SU-DHL-6 (cell line): ENCODE measurements around the gene MAP3K20.
A peak's percentile ranks its signal among the peaks of the same experiment; 100 is the strongest.
"Not testable (repeated sequence)": the region's sequence is repeated elsewhere in the genome, so short reads cannot be mapped to it uniquely, and the experiment has no call there.

Source experiments
- H2AFZ ChIP-seq: fragments of 200-600 bp; sonication (generic); 2 replicates; pipeline ENCODE4 v1.6.1; 2014; ENCODE audit warnings: low read depth, mild to moderate bottlenecking, moderate library complexity, mixed read lengths, antibody characterized with exemption, low read length; ENCODE audit not compliant: severe bottlenecking
- H3F3A ChIP-seq: fragments of 200-600 bp; shearing (Covaris generic); 2 replicates; pipeline ENCODE4 v1.6.0; 2016; ENCODE audit warnings: antibody characterized with exemption, mild to moderate bottlenecking; ENCODE audit not compliant: insufficient read depth
- H3K27ac ChIP-seq: fragments of 200-600 bp; sonication (generic); 2 replicates; pipeline ENCODE4 v1.5.1; 2016; ENCODE audit warnings: low read depth, mild to moderate bottlenecking, low read length, moderate library complexity, mixed read lengths
- H3K27me3 ChIP-seq: fragments of 200-600 bp; sonication (generic), shearing (Covaris generic); 2 replicates; pipeline ENCODE4 v1.6.0; 2014; ENCODE audit warnings: mild to moderate bottlenecking, low read length
- H3K36me3 ChIP-seq: fragments of 200-600 bp; sonication (generic); 2 replicates; pipeline ENCODE4 v1.6.1; 2014; ENCODE audit warnings: mild to moderate bottlenecking, low read length, mixed read lengths
- H3K4me2 ChIP-seq: fragments of 300-600, 200-600 bp; shearing (Covaris generic), sonication (generic); 2 replicates; pipeline ENCODE4 v1.6.0; 2014; ENCODE audit warnings: low read length, low read depth, mild to moderate bottlenecking; ENCODE audit not compliant: poor library complexity, severe bottlenecking
- H3K4me3 ChIP-seq: fragments of 200-600 bp; sonication (generic); 2 replicates; pipeline ENCODE4 v1.5.1; 2014; ENCODE audit warnings: antibody characterized with exemption, low read length, mild to moderate bottlenecking, mixed read lengths; ENCODE audit not compliant: insufficient read depth, poor library complexity, severe bottlenecking
- H3K79me2 ChIP-seq: fragments of 200-600 bp; sonication (generic); 2 replicates; pipeline ENCODE4 v1.6.1; 2014; ENCODE audit warnings: mild to moderate bottlenecking, low read length, moderate library complexity; ENCODE audit not compliant: insufficient read depth
- H3K9ac ChIP-seq: fragments of 200-600 bp; sonication (generic); 2 replicates; pipeline ENCODE4 v1.7.0; 2014; ENCODE audit warnings: mild to moderate bottlenecking, low read length
- H3K9me2 ChIP-seq: fragments of 200-600 bp; sonication (generic); replicated peaks from 2 replicates; pipeline ENCODE4 v1.6.1; 2014; ENCODE audit warnings: low read length; ENCODE audit not compliant: insufficient read depth
- H3K9me3 ChIP-seq: fragments of 200-600 bp; sonication (generic); 2 replicates; pipeline ENCODE4 v1.6.1; 2014; ENCODE audit warnings: low read length, mixed read lengths; ENCODE audit not compliant: insufficient read depth
- H4K20me1 ChIP-seq: fragments of 200-600 bp; sonication (generic); 2 replicates; pipeline ENCODE4 v1.6.1; 2014; ENCODE audit warnings: low read depth, mild to moderate bottlenecking, antibody characterized with exemption, low read length, moderate library complexity, mixed read lengths
- CTCF ChIP-seq: fragments of 200-600 bp; sonication (generic); IDR thresholded peaks from one replicate; pipeline ENCODE4 v1.5.1; 2017; ENCODE audit warnings: antibody characterized with exemption, mild to moderate bottlenecking, low read length, moderate library complexity; ENCODE audit not compliant: insufficient read depth, poor library complexity, severe bottlenecking
- EZH2phosphoT487 ChIP-seq: fragments of 200-600 bp; sonication (generic), shearing (Covaris generic); conservative IDR thresholded peaks from 2 replicates; pipeline ENCODE4 v1.6.1; 2018; ENCODE audit warnings: mild to moderate bottlenecking, antibody characterized with exemption, low read length, moderate library complexity, mixed read lengths

Gene MAP3K20

DNA sequence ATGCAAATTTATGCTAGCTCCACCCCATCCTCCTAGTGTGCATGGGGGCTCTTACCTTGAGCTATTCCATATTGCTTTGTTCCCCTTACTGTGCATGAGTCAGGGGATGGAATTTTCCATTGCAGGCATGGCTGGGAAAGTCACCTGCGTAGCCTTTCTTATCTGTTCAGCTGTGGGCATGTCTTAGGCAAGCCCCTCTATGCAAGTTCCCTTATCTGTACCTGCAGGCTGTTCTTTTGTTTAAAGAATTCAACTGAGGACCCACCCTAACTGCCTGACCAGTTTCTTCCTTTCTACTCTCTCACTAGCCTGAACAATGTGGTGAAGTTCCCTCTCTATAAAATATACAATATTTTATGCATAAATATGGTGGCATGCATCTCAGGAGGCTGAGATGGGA is 224.8 kb downstream of the MAP3K20 start:
- Histone ChIP-seq H3K27ac (no peak overlapping the region), H3K9me3 (peaks cover 6% of the 10 kb centered on the region; the same call in 1 of the 2 replicates), H3K4me3 (no peak overlapping the region), H3K9me2 (no peaks in the 10 kb centered on the region), H4K20me1 (no peaks in the 10 kb centered on the region), H3K79me2 (no peaks in the 10 kb centered on the region), H3K27me3 (no peaks in the 10 kb centered on the region), H2AFZ (no peak overlapping the region), H3K4me2 (no peak overlapping the region), H3K9ac (no peak overlapping the region), H3K36me3 (no peaks in the 10 kb centered on the region; the same call in 1 of the 2 replicates), H3F3A (no peaks in the 10 kb centered on the region)
- no peak for TF ChIP-seq CTCF
- no peak for TF ChIP-seq EZH2phosphoT487

GRCh38 chr2:173301549-173301948 is 225.9 kb downstream of the MAP3K20 start:
- not testable (repeated sequence) for H3K4me2 ChIP-seq, H3K27ac ChIP-seq, H2AFZ ChIP-seq, H3K9ac ChIP-seq, H3K9me3 ChIP-seq, H3K27me3 ChIP-seq, H3F3A ChIP-seq, H3K36me3 ChIP-seq, H3K4me3 ChIP-seq, H3K79me2 ChIP-seq, H3K9me2 ChIP-seq, H4K20me1 ChIP-seq

DNA sequence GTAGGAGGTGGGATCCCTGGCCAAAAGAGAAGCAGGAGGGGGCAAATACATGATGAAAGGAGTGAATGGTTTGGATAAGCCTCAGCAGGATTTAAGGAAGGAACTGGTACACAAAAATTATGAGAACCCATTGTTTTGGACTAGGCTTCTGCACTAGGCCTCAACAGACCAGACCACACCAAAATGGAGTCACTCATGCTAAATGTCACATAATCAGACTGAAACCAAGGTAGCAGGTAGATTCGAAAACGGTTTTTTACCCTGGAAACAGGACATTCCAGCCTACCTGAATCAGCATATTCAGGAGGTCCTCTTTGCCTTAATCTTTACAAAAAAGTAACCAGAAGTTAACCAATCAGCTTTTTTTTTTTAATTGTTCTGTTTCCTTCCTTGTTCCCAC is 229.7 kb downstream of the MAP3K20 start:
- H3K79me2 ChIP-seq: no peaks in the 10 kb centered on the region
- TF ChIP-seq EZH2phosphoT487: no peak
- no peak for TF ChIP-seq CTCF
- H3K9me3 ChIP-seq: no peaks in the 10 kb centered on the region
- no peak overlapping the region for H2AFZ ChIP-seq
- no peak overlapping the region for H3K27ac ChIP-seq
- H3K4me3 ChIP-seq: no peak overlapping the region
- no peak overlapping the region for H3K4me2 ChIP-seq
- H3K9me2 ChIP-seq: no peaks in the 10 kb centered on the region
- H3F3A ChIP-seq: no peaks in the 10 kb centered on the region
- H3K36me3 ChIP-seq: no peaks in the 10 kb centered on the region
- no peak overlapping the region for H3K9ac ChIP-seq
- no peaks in the 10 kb centered on the region for H3K27me3 ChIP-seq
- H4K20me1 ChIP-seq: no peaks in the 10 kb centered on the region

DNA sequence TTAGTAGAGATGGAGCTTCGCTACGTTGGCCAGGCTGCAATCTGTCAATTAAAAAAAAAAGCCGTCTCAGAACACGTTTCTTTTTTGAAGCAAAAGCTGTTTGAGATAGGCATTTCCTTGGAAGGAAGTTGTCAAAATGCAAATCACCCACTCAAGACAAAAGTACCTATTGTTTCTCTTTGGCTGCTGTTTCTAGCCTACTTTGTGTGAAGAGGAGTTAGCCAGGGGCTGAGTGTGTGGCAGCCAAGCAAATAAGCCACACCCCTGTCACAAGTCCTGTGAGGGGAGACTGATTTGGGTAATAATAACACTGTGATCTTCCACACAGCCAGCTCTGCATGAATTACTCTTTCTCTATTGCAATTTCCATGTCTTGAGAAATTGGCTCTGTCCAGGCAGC is 231.6 kb downstream of the MAP3K20 start:
- no peaks in the 10 kb centered on the region for H4K20me1 ChIP-seq
- H3K4me3 ChIP-seq: no peak overlapping the region
- H3K27me3 ChIP-seq: no peaks in the 10 kb centered on the region
- no peak for TF ChIP-seq CTCF
- H3K9me3 ChIP-seq: no peaks in the 10 kb centered on the region
- no peaks in the 10 kb centered on the region for H3K79me2 ChIP-seq
- peak overlapping the region; percentile 43 for H3K4me2 ChIP-seq
- H3K9ac ChIP-seq: no peak overlapping the region
- no peak overlapping the region for H3K27ac ChIP-seq
- no peaks in the 10 kb centered on the region for H3K36me3 ChIP-seq
- peak overlapping the region; percentile 70 for H2AFZ ChIP-seq
- no peaks in the 10 kb centered on the region for H3K9me2 ChIP-seq
- H3F3A ChIP-seq: no peaks in the 10 kb centered on the region

DNA sequence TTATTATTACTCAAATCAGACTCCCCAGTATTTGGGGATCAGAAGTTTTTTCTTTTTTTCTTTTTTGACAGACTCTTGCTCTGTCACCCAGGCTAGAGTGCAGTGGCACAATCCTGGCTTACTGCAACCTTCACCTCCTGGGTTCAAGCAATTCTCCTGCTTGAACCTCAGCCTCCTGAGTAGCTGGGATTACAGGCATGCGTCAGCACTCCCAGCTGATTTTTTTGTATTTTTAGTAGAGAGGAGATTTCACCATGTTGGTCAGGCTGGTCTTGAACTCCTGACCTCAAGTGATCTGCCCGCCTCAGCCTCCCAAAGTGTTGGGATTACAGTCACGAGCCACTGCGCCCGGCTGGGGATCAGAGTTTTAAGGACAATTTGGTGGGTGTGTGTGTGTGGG is 233.7 kb downstream of the MAP3K20 start:
- H3K4me3 ChIP-seq, H3K4me2 ChIP-seq, H2AFZ ChIP-seq, H3K27ac ChIP-seq, H4K20me1 ChIP-seq, H3K9ac ChIP-seq, H3K9me2 ChIP-seq, H3K79me2 ChIP-seq, H3F3A ChIP-seq, H3K9me3 ChIP-seq, H3K36me3 ChIP-seq, H3K27me3 ChIP-seq: not testable (repeated sequence)
